Small intestine (tissue), 7 donors: ENCODE data around the gene TCF4. TPM values are rescaled to one million over a fixed set of nuclear protein-coding genes. Genes with fewer than 3 reads are reported as not detected.

ENCODE experiments used
- DNase-seq, 2 donors: peaks; one replicate each; pipeline versions ENCODE4 v3.0.0 to v3.0.0-alpha.2; 2013
- FAIRE-seq: peaks from 2 replicates; lab custom pipeline; 2012; peaks lifted over from hg19 to GRCh38; lab: Jason Lieb, UNC
- H3K27ac ChIP-seq, 3 donors: one replicate each; pipeline ENCODE4 v1.5.1; 2013; ENCODE audit warnings: low read length in 2 of 3, mild to moderate bottlenecking in 2 of 3, control low read depth in 1 of 3, inconsistent platforms in 1 of 3, low read depth in 1 of 3, moderate library complexity in 1 of 3
- H3K27me3 ChIP-seq, 3 donors: one replicate each; pipeline ENCODE4 v1.6.1; 2013; ENCODE audit warnings: low read length in 3 of 3, inconsistent platforms in 1 of 3; ENCODE audit not compliant: control insufficient read depth in 3 of 3, insufficient read depth in 3 of 3
- H3K36me3 ChIP-seq, 3 donors: one replicate each; pipeline ENCODE4 v1.6.1; 2013; ENCODE audit warnings: low read length in 3 of 3, inconsistent platforms in 1 of 3, low read depth in 1 of 3, mild to moderate bottlenecking in 1 of 3, moderate library complexity in 1 of 3; ENCODE audit not compliant: control insufficient read depth in 3 of 3, insufficient read depth in 2 of 3
- H3K4me1 ChIP-seq, 3 donors: one replicate each; pipeline ENCODE4 v1.6.1; 2013; ENCODE audit warnings: low read length in 2 of 3, inconsistent platforms in 1 of 3, low read depth in 1 of 3, mild to moderate bottlenecking in 1 of 3, moderate library complexity in 1 of 3; ENCODE audit not compliant: control insufficient read depth in 3 of 3, insufficient read depth in 2 of 3
- H3K4me3 ChIP-seq, 3 donors: one replicate each; pipeline ENCODE4 v1.5.1; 2013; ENCODE audit warnings: low read length in 3 of 3, control low read depth in 1 of 3, inconsistent platforms in 1 of 3, low read depth in 1 of 3, mild to moderate bottlenecking in 1 of 3, moderate library complexity in 1 of 3
- H3K9me3 ChIP-seq, 2 donors: one replicate each; pipeline ENCODE4 v1.6.1; 2013; ENCODE audit warnings: low read depth in 1 of 2, low read length in 1 of 2; ENCODE audit not compliant: control insufficient read depth in 2 of 2, insufficient read depth in 1 of 2
- WGBS, 3 donors: extraction: QIAGEN DNeasy Blood & Tissue Kit; methylation state at CpG; one replicate each; pipeline ENCODE4 v1.1.7; 2013; 5-methylcytosine and 5-hydroxymethylcytosine counted together
- polyA plus RNA-seq, 4 donors: library from polyadenylated mRNA; stranded (reverse) in 3 of 4; unstranded in 1 of 4; fragments of 200-250 nt in 3 of 4; fragments of 120-200 nt in 1 of 4; gene quantifications; one replicate each; pipeline versions ENCODE4 v1.2.1 to v1.2.3, GENCODE V29; 2013
- donor health status: healthy with polysubstance abuse.
- donor health status: control.
- donor health status: control.
- donor health status: Bipolar disorder and iron deficiency.
- donor health status: healthy.

Gene TCF4
- polyA plus RNA-seq, 4 donors = 0.67 to 23.7 (median 11.5) TPM

DNA sequence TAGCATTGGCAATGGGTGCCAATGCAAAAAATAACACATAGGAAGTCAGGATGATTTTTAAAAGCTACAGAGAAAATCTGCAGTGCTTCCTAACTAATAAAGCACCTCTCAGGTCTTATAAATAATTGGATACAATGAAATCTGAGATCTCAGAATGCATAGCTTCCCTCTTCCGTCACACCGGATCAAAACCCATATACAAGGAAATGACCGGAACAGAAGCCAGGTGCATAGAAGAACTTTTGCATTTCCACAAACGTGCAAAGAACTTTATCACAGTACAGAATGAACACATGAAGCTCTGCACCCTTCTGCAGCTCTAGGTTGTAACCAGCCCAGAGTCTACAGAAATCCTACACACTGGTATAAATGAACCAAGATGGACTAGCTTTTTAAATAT is 145.4 kb downstream of the TCF4 start:
- peaks cover 0 to 8% of the 10 kb centered on the region in 2 donors for H3K9me3 ChIP-seq
- H3K27me3 ChIP-seq = no peaks in the 10 kb centered on the region
- H3K4me3 ChIP-seq = no peak overlapping the region
- FAIRE-seq (no peak), DNase-seq (no peak)
- no peaks in the 10 kb centered on the region for H3K36me3 ChIP-seq
- WGBS, 3 donors = 78 to 82% (median 80%) methylated on average over 4 of the region's 4 CpGs
- no peaks in the 10 kb centered on the region for H3K4me1 ChIP-seq
- no peak overlapping the region for H3K27ac ChIP-seq

DNA sequence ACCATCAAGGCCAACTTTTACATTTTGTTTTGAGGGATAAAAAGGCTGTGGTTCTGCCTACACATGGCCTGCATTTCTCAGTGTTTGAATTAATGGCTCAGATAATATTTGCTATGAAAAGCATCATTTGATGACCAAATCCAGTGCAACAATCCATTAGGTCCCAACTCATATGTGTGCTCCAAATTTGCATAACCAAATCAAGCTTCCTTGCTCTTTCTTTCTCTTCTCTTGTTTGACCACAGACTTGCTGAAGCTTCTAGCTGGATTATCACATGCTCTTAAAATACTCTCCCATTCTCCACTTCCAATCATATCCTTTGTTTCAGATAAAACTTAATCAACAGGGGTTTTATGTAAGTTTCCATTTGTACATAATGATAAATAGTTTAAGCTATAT is 147.0 kb downstream of the TCF4 start:
- Histone ChIP-seq H3K27me3 (no peaks in the 10 kb centered on the region), H3K9me3 (peaks cover 0 to 7% of the 10 kb centered on the region in 2 donors), H3K4me1 (no peaks in the 10 kb centered on the region), H3K27ac (no peak overlapping the region), H3K4me3 (no peak overlapping the region), H3K36me3 (no peaks in the 10 kb centered on the region)
- FAIRE-seq = no peak
- DNase-seq = no peak

DNA sequence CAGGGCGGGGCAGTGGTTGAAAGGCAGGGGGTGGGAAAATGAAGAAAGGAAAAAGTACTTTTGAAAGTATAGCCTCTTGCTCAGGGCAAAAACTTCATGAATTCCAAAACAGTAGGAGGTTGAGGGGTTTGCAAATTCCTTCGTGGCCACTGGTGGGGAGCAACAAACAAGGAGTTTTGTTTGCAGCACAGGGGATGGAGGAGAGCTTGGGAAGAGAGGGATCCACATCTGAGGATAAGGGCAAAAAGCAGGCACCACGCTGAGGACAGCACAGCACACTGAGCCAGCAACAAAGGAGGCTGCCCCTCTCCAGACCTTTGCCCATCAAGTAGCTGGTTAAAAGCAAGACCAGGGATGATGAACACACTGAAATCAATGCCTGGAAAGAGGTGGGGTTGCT is 148.9 kb downstream of the TCF4 start:
- no peak for DNase-seq
- H3K27me3 ChIP-seq = no peaks in the 10 kb centered on the region
- H3K27ac ChIP-seq = no peak overlapping the region
- H3K9me3 ChIP-seq = no peaks in the 10 kb centered on the region
- no peak for FAIRE-seq
- no peaks in the 10 kb centered on the region for H3K4me1 ChIP-seq
- no peak overlapping the region for H3K4me3 ChIP-seq
- 55 to 75% (median 64%) methylated on average over 3 of the region's 3 CpGs for WGBS, 3 donors
- H3K36me3 ChIP-seq = no peaks in the 10 kb centered on the region

DNA sequence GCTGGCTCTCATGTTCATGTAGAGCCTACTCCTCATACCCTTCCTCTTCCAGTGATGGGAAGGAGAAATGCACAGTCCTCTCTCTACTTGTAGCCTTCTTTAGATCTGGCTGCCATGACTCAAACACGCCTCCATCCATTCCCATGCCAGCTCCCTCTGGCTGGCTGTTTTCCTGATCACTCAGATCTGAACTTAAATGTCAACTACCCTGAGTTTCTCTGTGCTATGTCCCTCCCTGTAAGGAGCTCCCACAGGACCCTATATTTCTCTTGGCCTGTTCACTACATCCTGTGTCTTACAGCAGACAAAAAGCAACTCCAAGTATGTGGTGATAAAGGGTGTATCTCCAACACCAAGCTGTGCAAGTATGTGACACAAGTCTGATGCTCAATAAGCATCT is 152.4 kb downstream of the TCF4 start:
- Histone ChIP-seq H3K9me3 (no peaks in the 10 kb centered on the region), H3K4me1 (no peaks in the 10 kb centered on the region), H3K4me3 (no peak overlapping the region), H3K27me3 (no peaks in the 10 kb centered on the region), H3K27ac (no peak overlapping the region), H3K36me3 (no peaks in the 10 kb centered on the region)
- DNase-seq (no peak), FAIRE-seq (no peak)
- 85 to 90% (median 86%) methylated on average over 1 of the region's 1 CpG for WGBS, 3 donors

DNA sequence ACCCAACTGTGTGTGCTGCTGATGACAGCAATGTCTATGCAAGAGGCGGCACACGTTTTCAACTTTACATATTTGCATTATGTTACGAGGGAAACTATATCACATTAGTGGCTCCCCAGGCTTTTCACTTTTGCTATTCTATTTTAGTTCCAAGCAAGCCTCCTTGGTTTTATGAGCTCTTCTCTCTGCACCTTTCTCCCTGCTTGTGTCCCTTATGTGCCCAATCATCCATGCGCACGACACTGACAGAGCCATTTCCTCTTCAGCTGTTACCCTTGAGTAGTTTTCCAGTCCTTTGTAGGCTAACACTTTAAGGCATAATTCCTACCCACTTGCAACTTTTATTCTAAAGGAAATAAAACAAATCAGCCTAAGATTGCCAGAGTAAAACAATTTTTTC is 154.3 kb downstream of the TCF4 start:
- H3K27ac ChIP-seq = no peak overlapping the region
- WGBS, 3 donors = 83 to 89% (median 84%) methylated on average over 5 of the region's 5 CpGs
- H3K9me3 ChIP-seq = no peaks in the 10 kb centered on the region
- no peaks in the 10 kb centered on the region for H3K36me3 ChIP-seq
- no peaks in the 10 kb centered on the region for H3K4me1 ChIP-seq
- H3K27me3 ChIP-seq = no peaks in the 10 kb centered on the region
- FAIRE-seq (no peak), DNase-seq (no peak)
- H3K4me3 ChIP-seq = no peak overlapping the region

DNA sequence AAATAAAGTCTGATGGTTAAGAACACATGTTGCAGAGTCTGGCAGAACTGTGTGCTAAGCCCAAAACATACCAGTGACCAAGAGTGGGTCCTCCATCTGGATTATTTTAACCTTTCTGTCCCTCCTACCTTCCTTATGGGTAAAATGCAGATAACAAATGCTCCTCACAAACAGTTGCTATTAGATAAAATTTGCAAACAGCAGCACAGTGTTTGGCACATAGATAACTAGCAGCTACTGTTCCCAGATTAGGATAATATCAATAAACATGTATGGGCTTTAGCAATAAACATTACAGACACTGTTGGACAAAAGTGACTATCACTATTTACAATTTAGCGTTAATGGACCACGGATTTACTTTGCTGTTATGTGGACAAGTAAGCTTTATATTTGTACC is 154.9 kb downstream of the TCF4 start:
- Histone ChIP-seq H3K27ac (no peak overlapping the region), H3K4me3 (no peak overlapping the region), H3K4me1 (no peaks in the 10 kb centered on the region), H3K36me3 (no peaks in the 10 kb centered on the region), H3K27me3 (no peaks in the 10 kb centered on the region), H3K9me3 (no peaks in the 10 kb centered on the region)
- WGBS, 3 donors = 53 to 73% (median 64%) methylated on average over 2 of the region's 2 CpGs
- DNase-seq = no peak
- no peak for FAIRE-seq

DNA sequence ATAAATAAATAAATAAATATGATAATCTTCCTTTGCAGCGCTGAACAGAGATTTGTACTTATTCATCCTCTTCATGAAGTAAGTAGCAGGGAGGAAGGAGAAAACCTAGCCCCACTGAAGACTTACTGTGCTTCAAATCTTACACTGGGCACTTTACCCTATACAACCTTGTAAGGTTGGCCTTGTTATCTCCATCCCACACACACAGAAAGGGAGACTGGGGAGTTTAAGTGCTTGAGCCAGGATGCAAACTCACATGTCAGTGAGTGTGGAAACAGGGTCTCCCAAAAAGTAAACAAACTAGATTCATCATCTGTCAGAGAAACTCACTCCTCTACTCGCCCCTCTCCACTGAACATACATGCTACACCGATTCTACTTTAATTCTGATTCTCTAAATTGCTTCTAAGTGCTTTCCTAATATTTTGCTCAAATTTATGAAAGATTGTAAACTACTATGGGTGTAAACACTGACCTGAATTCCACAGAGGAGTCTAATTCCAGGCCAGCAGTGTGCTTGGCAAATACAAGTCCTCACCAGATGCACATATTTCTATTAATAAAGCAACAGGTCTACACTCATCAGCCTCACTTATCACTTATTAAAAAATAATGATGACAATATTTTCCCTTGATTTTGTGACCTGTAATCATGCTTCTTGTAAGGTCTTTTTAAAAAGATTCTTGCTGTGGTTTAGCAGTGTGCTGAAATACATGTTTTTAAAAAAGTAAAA is 155.5 kb downstream of the TCF4 start:
- Histone ChIP-seq H3K4me3 (no peak overlapping the region), H3K27ac (no peak overlapping the region), H3K27me3 (no peaks in the 10 kb centered on the region), H3K4me1 (no peaks in the 10 kb centered on the region), H3K9me3 (no peaks in the 10 kb centered on the region), H3K36me3 (no peaks in the 10 kb centered on the region)
- WGBS, 3 donors = 82 to 88% (median 86%) methylated on average over 3 of the region's 3 CpGs
- FAIRE-seq (no peak), DNase-seq (no peak)

DNA sequence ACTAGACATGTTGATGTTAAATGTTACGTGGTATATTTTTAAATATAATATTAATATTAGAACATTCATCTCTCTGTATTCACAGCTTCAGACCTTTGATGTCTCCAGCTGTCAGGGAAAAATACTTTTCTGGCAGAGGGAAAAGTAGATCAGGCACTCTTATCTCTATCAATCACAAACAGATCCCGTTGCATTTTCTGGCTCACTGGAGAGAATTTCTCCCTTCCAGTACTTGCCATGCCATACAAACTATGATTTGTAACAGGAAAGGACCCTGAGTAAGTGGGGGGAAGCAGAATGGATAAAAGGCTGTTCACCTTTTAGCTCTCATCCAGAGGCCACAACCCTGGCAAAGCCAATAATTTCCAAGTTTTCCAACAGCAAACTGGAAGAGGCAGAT is 158.0 kb downstream of the TCF4 start:
- H3K4me3 ChIP-seq = no peak overlapping the region
- no peak overlapping the region for H3K27ac ChIP-seq
- DNase-seq (no peak), FAIRE-seq (no peak)
- whole genome bisulfite sequencing, 3 donors = 53 to 61% (median 54%) methylated on average over 2 of the region's 2 CpGs
- H3K4me1 ChIP-seq = no peaks in the 10 kb centered on the region
- no peaks in the 10 kb centered on the region for H3K27me3 ChIP-seq
- H3K36me3 ChIP-seq = no peaks in the 10 kb centered on the region
- no peaks in the 10 kb centered on the region for H3K9me3 ChIP-seq

DNA sequence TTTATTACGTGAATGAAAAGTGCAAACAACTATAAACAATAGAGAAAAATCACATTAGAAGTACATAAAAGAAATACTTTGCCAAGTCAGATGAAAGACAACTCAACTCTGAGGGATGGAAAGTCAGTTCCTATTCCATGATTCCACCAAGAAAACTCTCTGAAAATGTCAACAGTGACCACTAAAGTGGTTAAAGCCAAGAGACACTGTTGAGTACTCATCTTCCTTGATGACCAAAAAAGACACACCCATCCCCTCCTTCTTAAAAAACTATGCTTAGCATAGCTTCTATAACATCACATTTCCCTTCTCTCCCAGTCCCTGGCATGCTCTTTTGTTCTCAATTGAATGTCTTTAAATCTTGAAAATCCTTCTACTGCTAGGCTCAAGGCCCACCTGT is 160.0 kb downstream of the TCF4 start:
- no peak overlapping the region for H3K4me3 ChIP-seq
- no peaks in the 10 kb centered on the region for H3K9me3 ChIP-seq
- FAIRE-seq (no peak), DNase-seq (no peak)
- no peaks in the 10 kb centered on the region for H3K27me3 ChIP-seq
- H3K36me3 ChIP-seq = no peaks in the 10 kb centered on the region
- no peaks in the 10 kb centered on the region for H3K4me1 ChIP-seq
- WGBS, 3 donors = 53 to 78% (median 72%) methylated on average over 1 of the region's 1 CpG
- no peak overlapping the region for H3K27ac ChIP-seq
